Panc1 (cell line): ENCODE results near the gene SGCA. TPM values are rescaled to one million over a fixed set of nuclear protein-coding genes. Genes with fewer than 3 reads are reported as not detected.
A peak's percentile ranks its signal among the peaks of the same experiment; 100 is the strongest.

Experiments used
- ATAC-seq: fragments of 200-7000 bp; cut with Tn5 transposase; 2 replicates; pipeline ENCODE4 v1.9.1; 2020; ENCODE audit warnings: mild to moderate bottlenecking, moderate library complexity
- BruUV-seq: library from RNA; stranded (reverse); fragments of 400-500 nt; replicated peaks from 2 replicates; lab custom pipeline; 2021; lab: Mats Ljungman, UMichigan
- CTCF ChIA-PET: fragments of 300-600 bp; sonication (Branson Sonifier 250); formaldehyde crosslinking; loops from one replicate; lab custom pipeline; 2022; ENCODE audit warnings: antibody characterized with exemption; lab: Charles Lee
- POLR2A ChIA-PET: fragments of 300-600 bp; sonication (Branson Sonifier 250); formaldehyde crosslinking; loops from one replicate; lab custom pipeline; 2022; ENCODE audit warnings: antibody characterized with exemption; lab: Charles Lee
- DNase-seq: peaks from one replicate; pipeline ENCODE4 v3.0.0-alpha.2; 2010; ENCODE audit warnings: low read depth, low spot score
- H3K27ac ChIP-seq: 2 replicates; pipeline ENCODE4 v1.5.1; 2011; ENCODE audit warnings: mild to moderate bottlenecking, low read length, inconsistent platforms
- H3K27me3 ChIP-seq: fragments of 200-500 bp; sonication (Bioruptor generic); 2 replicates; pipeline ENCODE4 v1.6.0; 2014; ENCODE audit warnings: low read length, inconsistent platforms; ENCODE audit not compliant: control insufficient read depth, insufficient read depth
- H3K36me3 ChIP-seq: fragments of 200-500 bp; sonication (Bioruptor generic); 2 replicates; pipeline ENCODE4 v1.5.1; 2014; ENCODE audit warnings: inconsistent platforms, mild to moderate bottlenecking, low read length, moderate library complexity; ENCODE audit not compliant: control insufficient read depth, insufficient read depth
- H3K4me1 ChIP-seq: 2 replicates; pipeline ENCODE4 v1.5.1; 2011; ENCODE audit warnings: inconsistent platforms, mild to moderate bottlenecking, low read length, moderate library complexity; ENCODE audit not compliant: control insufficient read depth, insufficient read depth
- H3K4me3 ChIP-seq, 2 experiments: 2 replicates each; pipeline ENCODE4 v1.5.1; 2011 to 2012; ENCODE audit warnings: low read depth in 2 of 2, low read length in 2 of 2, mild to moderate bottlenecking in 2 of 2, inconsistent platforms in 1 of 2, moderate library complexity in 1 of 2
- H3K9me3 ChIP-seq: fragments of 200-500 bp; sonication (Bioruptor generic); 2 replicates; pipeline ENCODE4 v1.5.1; 2014; ENCODE audit warnings: low read depth, mild to moderate bottlenecking, inconsistent platforms, low read length, moderate library complexity; ENCODE audit not compliant: control insufficient read depth, insufficient read depth
- POLR2AphosphoS5 ChIP-seq: IDR thresholded peaks from 2 replicates; pipeline ENCODE4 v1.6.1; 2012; ENCODE audit warnings: mild to moderate bottlenecking, low read depth, low read length, moderate library complexity
- SIN3A ChIP-seq: IDR thresholded peaks from 2 replicates; pipeline ENCODE4 v1.6.1; 2012; ENCODE audit warnings: low read depth, mild to moderate bottlenecking, low read length, moderate library complexity, borderline replicate concordance; ENCODE audit not compliant: insufficient read depth
- TCF7L2 ChIP-seq: IDR thresholded peaks from 2 replicates; pipeline ENCODE4 v1.6.1; 2011; ENCODE audit warnings: mild to moderate bottlenecking, low read depth, low read length, inconsistent platforms
- in situ Hi-C: cut with HindIII; loops from 2 replicates; pipeline ENCODE4 v1.10.0; 2016; ENCODE audit warnings: low sequenced_read_pairs, low pct_unique_long_range_greater_than_20kb
- intact Hi-C: fragments of 100-400 bp; cut with micrococcal nuclease; formaldehyde crosslinking; loops from one replicate; pipeline ENCODE4 v1.10.0; 2022; ENCODE audit not compliant: unreplicated experiment
- total RNA-seq: library from RNA; stranded (reverse); gene quantifications from one replicate; pipeline ENCODE4 v1.2.1, GENCODE V29; 2021; ENCODE audit not compliant: unreplicated experiment
- TF ChIP-seq, protein P1 (sequence below): fragments of 450-650 bp; IDR thresholded peaks from 2 replicates; pipeline ENCODE4 v1.5.1; 2017; ENCODE audit warnings: mild to moderate bottlenecking
- TF ChIP-seq, protein P2 (sequence below), 2 experiments: IDR thresholded peaks; 2 replicates each; pipeline ENCODE4 v1.6.1; 2011 to 2012; ENCODE audit warnings: low read depth in 2 of 2, control low read depth in 1 of 2, low read length in 1 of 2, mild to moderate bottlenecking in 1 of 2, moderate library complexity in 1 of 2; ENCODE audit not compliant: insufficient read depth in 1 of 2

SGCA gene
- total RNA-seq, 1 experiment from 2014 or later = not detected

DNA sequence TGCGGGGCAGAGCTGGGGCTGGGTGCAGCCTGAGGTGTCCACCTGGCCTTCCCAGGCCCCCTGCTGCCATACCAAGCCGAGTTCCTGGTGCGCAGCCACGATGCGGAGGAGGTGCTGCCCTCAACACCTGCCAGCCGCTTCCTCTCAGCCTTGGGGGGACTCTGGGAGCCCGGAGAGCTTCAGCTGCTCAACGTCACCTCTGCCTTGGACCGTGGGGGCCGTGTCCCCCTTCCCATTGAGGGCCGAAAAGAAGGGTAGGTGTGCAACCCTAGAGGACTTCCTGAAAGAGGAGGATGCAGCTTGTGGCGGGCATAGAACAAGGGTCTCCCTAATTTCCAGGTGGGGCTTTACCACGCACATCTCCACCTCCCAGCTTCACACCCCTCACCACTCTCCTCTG, 2.5 kb downstream of the SGCA start:
- ChIA-PET POLR2A (no interaction called here), CTCF (interaction anchor here (0.9 kb wide), 1 partner anchor 32 kb away, joined by 12 read pairs; no protein-coding TSS in a partner anchor)
- Histone ChIP-seq H3K4me1 (0 out of 2 replicates have a peak, but pooled peaks cover 3% of the 10 kb centered on the region), H3K4me3 (no peak overlapping the region), H3K27me3 (no peaks in the 10 kb centered on the region), H3K9me3 (no peaks in the 10 kb centered on the region), H3K27ac (no peak overlapping the region), H3K36me3 (no peaks in the 10 kb centered on the region)
- intact Hi-C loops (no loop called here), in situ Hi-C loops (no loop called here)
- no TSS peak for BruUV-seq
- TF ChIP-seq SIN3A (no peak), POLR2AphosphoS5 (no peak), TCF7L2 (no peak)
- TF ChIP-seq, protein P1, sequence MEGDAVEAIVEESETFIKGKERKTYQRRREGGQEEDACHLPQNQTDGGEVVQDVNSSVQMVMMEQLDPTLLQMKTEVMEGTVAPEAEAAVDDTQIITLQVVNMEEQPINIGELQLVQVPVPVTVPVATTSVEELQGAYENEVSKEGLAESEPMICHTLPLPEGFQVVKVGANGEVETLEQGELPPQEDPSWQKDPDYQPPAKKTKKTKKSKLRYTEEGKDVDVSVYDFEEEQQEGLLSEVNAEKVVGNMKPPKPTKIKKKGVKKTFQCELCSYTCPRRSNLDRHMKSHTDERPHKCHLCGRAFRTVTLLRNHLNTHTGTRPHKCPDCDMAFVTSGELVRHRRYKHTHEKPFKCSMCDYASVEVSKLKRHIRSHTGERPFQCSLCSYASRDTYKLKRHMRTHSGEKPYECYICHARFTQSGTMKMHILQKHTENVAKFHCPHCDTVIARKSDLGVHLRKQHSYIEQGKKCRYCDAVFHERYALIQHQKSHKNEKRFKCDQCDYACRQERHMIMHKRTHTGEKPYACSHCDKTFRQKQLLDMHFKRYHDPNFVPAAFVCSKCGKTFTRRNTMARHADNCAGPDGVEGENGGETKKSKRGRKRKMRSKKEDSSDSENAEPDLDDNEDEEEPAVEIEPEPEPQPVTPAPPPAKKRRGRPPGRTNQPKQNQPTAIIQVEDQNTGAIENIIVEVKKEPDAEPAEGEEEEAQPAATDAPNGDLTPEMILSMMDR = no peak
- TF ChIP-seq, protein P2, sequence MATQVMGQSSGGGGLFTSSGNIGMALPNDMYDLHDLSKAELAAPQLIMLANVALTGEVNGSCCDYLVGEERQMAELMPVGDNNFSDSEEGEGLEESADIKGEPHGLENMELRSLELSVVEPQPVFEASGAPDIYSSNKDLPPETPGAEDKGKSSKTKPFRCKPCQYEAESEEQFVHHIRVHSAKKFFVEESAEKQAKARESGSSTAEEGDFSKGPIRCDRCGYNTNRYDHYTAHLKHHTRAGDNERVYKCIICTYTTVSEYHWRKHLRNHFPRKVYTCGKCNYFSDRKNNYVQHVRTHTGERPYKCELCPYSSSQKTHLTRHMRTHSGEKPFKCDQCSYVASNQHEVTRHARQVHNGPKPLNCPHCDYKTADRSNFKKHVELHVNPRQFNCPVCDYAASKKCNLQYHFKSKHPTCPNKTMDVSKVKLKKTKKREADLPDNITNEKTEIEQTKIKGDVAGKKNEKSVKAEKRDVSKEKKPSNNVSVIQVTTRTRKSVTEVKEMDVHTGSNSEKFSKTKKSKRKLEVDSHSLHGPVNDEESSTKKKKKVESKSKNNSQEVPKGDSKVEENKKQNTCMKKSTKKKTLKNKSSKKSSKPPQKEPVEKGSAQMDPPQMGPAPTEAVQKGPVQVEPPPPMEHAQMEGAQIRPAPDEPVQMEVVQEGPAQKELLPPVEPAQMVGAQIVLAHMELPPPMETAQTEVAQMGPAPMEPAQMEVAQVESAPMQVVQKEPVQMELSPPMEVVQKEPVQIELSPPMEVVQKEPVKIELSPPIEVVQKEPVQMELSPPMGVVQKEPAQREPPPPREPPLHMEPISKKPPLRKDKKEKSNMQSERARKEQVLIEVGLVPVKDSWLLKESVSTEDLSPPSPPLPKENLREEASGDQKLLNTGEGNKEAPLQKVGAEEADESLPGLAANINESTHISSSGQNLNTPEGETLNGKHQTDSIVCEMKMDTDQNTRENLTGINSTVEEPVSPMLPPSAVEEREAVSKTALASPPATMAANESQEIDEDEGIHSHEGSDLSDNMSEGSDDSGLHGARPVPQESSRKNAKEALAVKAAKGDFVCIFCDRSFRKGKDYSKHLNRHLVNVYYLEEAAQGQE (IDR thresholded peaks at IDR 0.05; ENCODE audit: insufficient read depth in 1 of 2, low read depth in 2 of 2, low read length in 1 of 2) = no peak
- no peak for ATAC-seq
- DNase-seq = no peak

DNA sequence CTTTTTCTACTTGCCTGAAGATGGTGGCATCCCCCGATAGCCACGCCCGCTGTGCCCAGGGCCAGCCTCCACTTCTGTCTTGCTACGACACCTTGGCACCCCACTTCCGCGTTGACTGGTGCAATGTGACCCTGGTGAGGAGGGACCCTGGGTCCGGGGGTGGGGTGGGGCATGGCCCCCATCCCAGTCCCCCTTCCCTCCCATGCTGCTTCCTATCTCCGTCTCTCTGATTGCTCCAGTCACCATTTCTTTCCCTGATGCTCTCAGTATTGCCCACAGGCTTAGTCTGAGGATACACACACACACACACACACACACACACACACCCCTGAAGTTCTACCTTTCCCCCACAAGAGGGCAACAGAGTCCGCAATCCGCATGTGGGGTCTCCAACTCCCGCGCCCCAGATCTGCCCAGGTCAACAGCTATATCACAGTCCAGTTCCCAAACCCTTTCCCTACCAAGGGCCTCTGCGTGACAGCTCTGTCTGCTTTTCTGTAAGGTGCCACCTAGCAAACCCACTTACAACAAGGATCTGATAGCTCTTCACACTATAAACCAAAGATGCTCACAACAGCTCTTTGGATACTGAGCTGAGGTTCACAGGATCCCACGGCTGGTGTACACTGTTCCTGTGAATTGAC, 3.4 kb downstream of the SGCA start:
- no peaks in the 10 kb centered on the region for H3K9me3 ChIP-seq
- no peak overlapping the region for H3K4me3 ChIP-seq
- ChIA-PET POLR2A (no interaction called here), CTCF (interaction anchor here (0.6 to 2.3 kb wide), 19 partner anchors 8 to 304 kb away, joined by 3 to 21 read pairs (median 5); no protein-coding TSS in a partner anchor)
- H3K4me1 ChIP-seq = 0 out of 2 replicates have a peak, but pooled peaks cover 3% of the 10 kb centered on the region
- ATAC-seq = peak; percentile 66
- in situ Hi-C loops (no loop called here), intact Hi-C loops (loop anchor here (1.0 kb wide), 1 partner anchor 29 kb away; no protein-coding TSS in a partner anchor)
- H3K27me3 ChIP-seq = no peaks in the 10 kb centered on the region
- DNase-seq = peak; percentile 50
- H3K36me3 ChIP-seq = no peaks in the 10 kb centered on the region
- TF ChIP-seq, protein P1 = peak; percentile 94
- TF ChIP-seq SIN3A = no peak
- no peak overlapping the region for H3K27ac ChIP-seq
- no TSS peak for BruUV-seq
